ENCODE results near the gene EPS8L2. TPM values are rescaled to one million over a fixed set of nuclear protein-coding genes. Genes with fewer than 3 reads are reported as not detected.

EPS8L2 gene
- total RNA-seq, 1 donor from 2014 or later: 111 TPM

DNA sequence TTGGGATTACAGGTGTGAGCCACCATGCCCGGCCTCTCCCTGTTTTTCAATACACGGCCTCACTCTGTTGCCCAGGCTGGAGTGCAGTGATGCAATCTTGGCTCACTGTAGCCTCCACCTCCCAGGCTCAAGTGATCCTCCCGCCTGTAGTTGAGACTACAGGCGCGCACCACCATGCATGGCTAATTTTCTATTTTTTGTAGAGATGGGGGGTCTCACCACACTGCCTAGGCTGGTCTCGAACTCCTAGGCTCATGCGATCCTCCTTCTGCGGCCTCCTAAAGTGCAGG is 59.7 kb downstream of the EPS8L2 start:
- TF ChIP-seq, protein P1, sequence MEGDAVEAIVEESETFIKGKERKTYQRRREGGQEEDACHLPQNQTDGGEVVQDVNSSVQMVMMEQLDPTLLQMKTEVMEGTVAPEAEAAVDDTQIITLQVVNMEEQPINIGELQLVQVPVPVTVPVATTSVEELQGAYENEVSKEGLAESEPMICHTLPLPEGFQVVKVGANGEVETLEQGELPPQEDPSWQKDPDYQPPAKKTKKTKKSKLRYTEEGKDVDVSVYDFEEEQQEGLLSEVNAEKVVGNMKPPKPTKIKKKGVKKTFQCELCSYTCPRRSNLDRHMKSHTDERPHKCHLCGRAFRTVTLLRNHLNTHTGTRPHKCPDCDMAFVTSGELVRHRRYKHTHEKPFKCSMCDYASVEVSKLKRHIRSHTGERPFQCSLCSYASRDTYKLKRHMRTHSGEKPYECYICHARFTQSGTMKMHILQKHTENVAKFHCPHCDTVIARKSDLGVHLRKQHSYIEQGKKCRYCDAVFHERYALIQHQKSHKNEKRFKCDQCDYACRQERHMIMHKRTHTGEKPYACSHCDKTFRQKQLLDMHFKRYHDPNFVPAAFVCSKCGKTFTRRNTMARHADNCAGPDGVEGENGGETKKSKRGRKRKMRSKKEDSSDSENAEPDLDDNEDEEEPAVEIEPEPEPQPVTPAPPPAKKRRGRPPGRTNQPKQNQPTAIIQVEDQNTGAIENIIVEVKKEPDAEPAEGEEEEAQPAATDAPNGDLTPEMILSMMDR (IDR thresholded peaks at IDR 0.05; ENCODE audit: unreplicated experiment): no peak
- Mint-ChIP-seq H3K4me1 (no peaks in the 10 kb centered on the region), H3K27me3 (ENCODE audit: low read depth) (no peaks in the 10 kb centered on the region), H3K36me3 (peaks cover 21% of the 10 kb centered on the region), H3K9me3 (no peaks in the 10 kb centered on the region), H3K27ac (no peak overlapping the region), H3K4me3 (no peak overlapping the region)
- DNase-seq (ENCODE audit: low spot score in 2 of 2, unreplicated experiment in 2 of 2): no peak

DNA sequence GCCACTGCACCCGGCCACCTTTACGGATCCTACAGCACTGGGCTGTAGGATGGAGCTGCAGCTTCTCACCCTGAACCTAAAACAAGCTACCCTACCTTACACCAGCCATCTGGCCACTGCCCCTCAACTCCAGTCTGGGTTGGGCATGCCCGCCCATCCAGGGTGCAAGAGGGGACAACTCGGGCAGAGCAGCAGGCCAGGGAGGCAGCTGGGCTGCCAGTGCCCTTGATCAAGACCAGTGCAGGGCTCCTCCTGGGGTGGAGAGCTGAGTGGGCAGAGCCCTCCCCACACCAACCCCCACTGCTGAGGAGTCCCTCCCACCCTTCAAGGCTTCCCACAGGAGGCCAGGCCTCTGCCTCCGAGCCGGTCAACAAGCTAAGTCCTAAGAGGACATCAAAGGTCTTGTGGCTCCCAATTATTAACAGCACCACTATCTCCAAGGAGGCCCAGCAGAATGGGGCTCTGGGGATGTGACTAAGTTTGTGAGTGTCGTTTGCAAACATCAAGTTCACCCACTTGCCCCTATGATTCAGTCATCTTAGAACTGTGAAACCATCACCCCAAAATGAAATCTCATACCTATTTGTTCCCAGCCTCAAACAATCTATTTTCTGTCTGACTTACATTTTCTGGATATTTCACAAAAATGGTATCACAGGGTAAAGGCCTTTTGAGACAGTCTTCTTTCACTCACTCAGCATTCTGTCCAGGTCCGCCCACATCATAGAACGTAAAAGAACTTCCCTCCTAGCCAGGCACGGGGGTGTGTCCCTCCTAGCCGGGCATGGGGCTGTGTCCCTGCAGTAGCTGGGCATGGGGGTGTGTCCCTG is 60.3 kb downstream of the EPS8L2 start:
- H3K4me3 Mint-ChIP-seq: no peak overlapping the region
- H3K27me3 Mint-ChIP-seq (ENCODE audit: low read depth): no peaks in the 10 kb centered on the region
- H3K9me3 Mint-ChIP-seq: no peaks in the 10 kb centered on the region
- no peaks in the 10 kb centered on the region for H3K4me1 Mint-ChIP-seq
- no peak for DNase-seq (ENCODE audit: low spot score in 2 of 2, unreplicated experiment in 2 of 2)
- no peak overlapping the region for H3K27ac Mint-ChIP-seq
- peaks cover 21% of the 10 kb centered on the region for H3K36me3 Mint-ChIP-seq
- TF ChIP-seq, protein P1 (IDR thresholded peaks at IDR 0.05; ENCODE audit: unreplicated experiment): no peak

DNA sequence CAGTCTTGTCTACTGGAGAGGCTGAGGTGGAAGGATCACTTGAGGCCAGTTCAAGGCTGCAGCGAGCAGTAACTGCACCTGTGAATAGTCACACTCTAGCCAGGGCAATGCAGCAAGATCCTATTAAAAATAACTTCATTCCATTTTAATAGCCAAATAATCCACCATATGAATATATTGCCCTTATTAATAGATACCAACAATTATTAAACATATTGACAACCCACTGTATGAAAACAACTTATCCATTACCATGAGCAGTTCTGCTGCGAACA is 60.8 kb downstream of the EPS8L2 start:
- H3K36me3 Mint-ChIP-seq: peaks cover 21% of the 10 kb centered on the region
- TF ChIP-seq, protein P1 (IDR thresholded peaks at IDR 0.05; ENCODE audit: unreplicated experiment): no peak
- no peak overlapping the region for H3K4me3 Mint-ChIP-seq
- H3K27ac Mint-ChIP-seq: no peak overlapping the region
- no peaks in the 10 kb centered on the region for H3K4me1 Mint-ChIP-seq
- DNase-seq (ENCODE audit: low spot score in 2 of 2, unreplicated experiment in 2 of 2): no peak
- H3K9me3 Mint-ChIP-seq: no peaks in the 10 kb centered on the region
- H3K27me3 Mint-ChIP-seq (ENCODE audit: low read depth): no peaks in the 10 kb centered on the region

DNA sequence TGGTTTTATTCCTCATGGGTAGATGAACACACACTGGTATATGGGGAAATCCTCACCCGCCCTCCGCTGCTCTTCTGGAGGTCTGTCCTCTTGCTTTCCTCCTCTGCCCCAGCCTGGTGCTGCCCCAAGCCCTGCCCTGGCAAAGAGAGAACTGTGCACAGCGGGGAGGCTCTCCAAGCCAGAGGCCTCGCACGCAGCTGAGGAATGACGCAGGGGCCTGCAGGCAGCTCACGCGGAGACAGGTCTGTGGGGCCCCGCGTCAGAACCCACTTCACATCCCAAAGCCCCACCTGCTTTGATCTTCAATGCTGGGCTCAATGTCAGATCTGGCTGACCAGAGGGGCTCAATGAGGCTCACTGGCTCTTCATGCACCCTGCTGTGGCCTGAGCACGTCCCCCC is 61.2 kb downstream of the EPS8L2 start:
- Mint-ChIP-seq H3K27me3 (ENCODE audit: low read depth) (no peaks in the 10 kb centered on the region), H3K27ac (no peak overlapping the region), H3K4me3 (no peak overlapping the region), H3K4me1 (no peaks in the 10 kb centered on the region), H3K9me3 (no peaks in the 10 kb centered on the region), H3K36me3 (peaks cover 20% of the 10 kb centered on the region)
- DNase-seq (ENCODE audit: low spot score in 2 of 2, unreplicated experiment in 2 of 2): no peak
- TF ChIP-seq, protein P1 (IDR thresholded peaks at IDR 0.05; ENCODE audit: unreplicated experiment): no peak

DNA sequence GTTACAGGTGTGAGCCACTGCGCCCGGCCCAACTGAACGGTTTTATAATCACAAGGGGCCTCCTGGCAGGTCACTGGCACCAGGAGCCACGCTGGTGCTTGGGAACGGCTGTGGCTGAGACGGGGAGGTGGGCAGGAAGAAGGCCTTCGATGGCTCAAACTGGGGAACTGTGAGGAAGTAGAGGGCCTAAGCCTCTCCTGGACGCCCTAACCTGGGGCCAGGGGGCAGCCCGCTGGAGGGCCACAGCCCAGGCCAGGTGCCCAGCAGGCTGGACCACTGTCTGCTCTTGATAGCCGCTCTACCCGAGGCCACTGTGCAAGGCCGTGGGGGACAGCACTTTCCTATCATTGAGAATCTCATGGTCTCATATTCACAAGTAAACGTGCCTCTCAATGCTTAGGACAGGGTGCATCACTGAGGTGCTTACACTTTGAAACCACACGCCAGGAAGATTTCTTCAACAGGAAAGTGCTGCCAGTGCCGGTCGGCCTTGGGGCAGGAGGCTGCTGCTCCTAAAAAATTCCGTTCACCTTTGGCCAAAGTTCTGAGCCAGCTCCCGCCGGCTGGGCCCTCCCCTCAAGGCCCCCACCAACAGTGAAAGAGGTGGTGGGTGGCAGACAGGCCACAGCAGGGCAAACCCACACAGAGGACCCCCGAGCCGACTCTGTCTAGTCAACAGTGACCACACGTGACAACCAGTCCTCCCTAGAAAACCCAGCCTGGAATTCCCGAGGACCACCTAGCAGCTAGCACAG is 64.0 kb downstream of the EPS8L2 start:
- H3K4me1 Mint-ChIP-seq: peaks cover 1% of the 10 kb centered on the region
- H3K27me3 Mint-ChIP-seq (ENCODE audit: low read depth): no peaks in the 10 kb centered on the region
- peaks cover 14% of the 10 kb centered on the region for H3K36me3 Mint-ChIP-seq
- no peak overlapping the region for H3K27ac Mint-ChIP-seq
- TF ChIP-seq, protein P1 (IDR thresholded peaks at IDR 0.05; ENCODE audit: unreplicated experiment): no peak
- H3K9me3 Mint-ChIP-seq: no peaks in the 10 kb centered on the region
- no peak overlapping the region for H3K4me3 Mint-ChIP-seq
- no peak for DNase-seq (ENCODE audit: low spot score in 2 of 2, unreplicated experiment in 2 of 2)
